ENCODE data around the gene ADAMTS12. TPM values are rescaled to one million over a fixed set of nuclear protein-coding genes. Genes with fewer than 3 reads are reported as not detected.

ADAMTS12 gene
- total and polyA plus RNA-seq, 9 of the 15 experiments (the other 6 are each of a cell fraction or from before 2014, with no cell fraction given): 0.11 TPM; not detected in 8

GRCh38 chr5:33477816-33478215, 414.0 kb downstream of the ADAMTS12 start:
- H3K9ac ChIP-seq (ENCODE audit: insufficient read depth in 1 of 2, low read depth in 2 of 2, low read length in 2 of 2): no peak overlapping the region
- no peak overlapping the region for H3K27ac ChIP-seq (ENCODE audit: extremely low read depth, low read depth, low read length)
- in situ Hi-C loops (cut with MboI) (no loop called here), intact Hi-C loops (cut with micrococcal nuclease) (no loop called here)
- H4K20me1 ChIP-seq (replicated peaks; ENCODE audit: control insufficient read depth, insufficient read depth, low read length): no peaks in the 10 kb centered on the region
- H3K4me1 ChIP-seq (replicated peaks in 1 of 2; ENCODE audit: control insufficient read depth in 2 of 2, insufficient read depth in 2 of 2, low read length in 2 of 2): peaks cover 0 to 19% of the 10 kb centered on the region in 2 experiments; a peak in 2 of 5 replicates
- H3K27me3 ChIP-seq (ENCODE audit: control insufficient read depth in 2 of 2, insufficient read depth in 2 of 2, low read length in 2 of 2): no peaks in the 10 kb centered on the region
- peaks cover 6% of the 10 kb centered on the region for H3K9me3 ChIP-seq (replicated peaks; ENCODE audit: control insufficient read depth, insufficient read depth, low read depth, low read length)
- ChIA-PET CTCF (ENCODE audit: low intra/inter-chr PET ratio) (no interaction called here), POLR2A (interaction anchor here (1.9 to 2.3 kb wide), 2 partner anchors 8 to 10 kb away, joined by 6 to 10 read pairs; no protein-coding TSS in a partner anchor)
- no peak overlapping the region for H3K4me3 ChIP-seq
- H3K36me3 ChIP-seq (ENCODE audit: control insufficient read depth, insufficient read depth, low read length): peaks cover 50% of the 10 kb centered on the region
- no TSS peak for BruUV-seq (replicated peaks)
- DNase-seq (ENCODE audit: extremely low read depth in 1 of 4, low spot score in 3 of 4) (no peak), ATAC-seq (no peak), FAIRE-seq (no peak)
- WGBS (ENCODE audit: insufficient coverage, low coverage, missing lambda C conversion rate): 89% methylated on average over 2 of the region's 2 CpGs
- H3K79me2 ChIP-seq (ENCODE audit: control insufficient read depth, insufficient read depth, low read length): no peaks in the 10 kb centered on the region
- H2AFZ ChIP-seq (ENCODE audit: low read depth, low read length): no peak overlapping the region
- TF ChIP-seq KDM2B (CRISPR knock-in tag; IDR thresholded peaks at IDR 0.05) (no peak), SOX6 (IDR thresholded peaks at IDR 0.05) (no peak), NR0B1 (IDR thresholded peaks at IDR 0.05; ENCODE audit: partially characterized antibody) (no peak), SP2 (IDR thresholded peaks at IDR 0.05; ENCODE audit: extremely low read depth, low read depth, low read length, poor library complexity, severe bottlenecking) (no peak), MAZ (CRISPR knock-in tag; conservative IDR thresholded peaks at IDR 0.05 in 1 of 2, IDR thresholded peaks at IDR 0.05 in 1 of 2) (no peak), SNIP1 (IDR thresholded peaks at IDR 0.05; ENCODE audit: low read depth) (no peak), MXI1 (IDR thresholded peaks at IDR 0.05; ENCODE audit: low read depth, low read length) (no peak), PCBP2 (IDR thresholded peaks at IDR 0.05; ENCODE audit: low read depth, low read length, poor library complexity, severe bottlenecking) (no peak), MEF2D (tag; conservative IDR thresholded peaks at IDR 0.05; ENCODE audit: low read depth) (no peak)
- TF ChIP-seq, protein P1, sequence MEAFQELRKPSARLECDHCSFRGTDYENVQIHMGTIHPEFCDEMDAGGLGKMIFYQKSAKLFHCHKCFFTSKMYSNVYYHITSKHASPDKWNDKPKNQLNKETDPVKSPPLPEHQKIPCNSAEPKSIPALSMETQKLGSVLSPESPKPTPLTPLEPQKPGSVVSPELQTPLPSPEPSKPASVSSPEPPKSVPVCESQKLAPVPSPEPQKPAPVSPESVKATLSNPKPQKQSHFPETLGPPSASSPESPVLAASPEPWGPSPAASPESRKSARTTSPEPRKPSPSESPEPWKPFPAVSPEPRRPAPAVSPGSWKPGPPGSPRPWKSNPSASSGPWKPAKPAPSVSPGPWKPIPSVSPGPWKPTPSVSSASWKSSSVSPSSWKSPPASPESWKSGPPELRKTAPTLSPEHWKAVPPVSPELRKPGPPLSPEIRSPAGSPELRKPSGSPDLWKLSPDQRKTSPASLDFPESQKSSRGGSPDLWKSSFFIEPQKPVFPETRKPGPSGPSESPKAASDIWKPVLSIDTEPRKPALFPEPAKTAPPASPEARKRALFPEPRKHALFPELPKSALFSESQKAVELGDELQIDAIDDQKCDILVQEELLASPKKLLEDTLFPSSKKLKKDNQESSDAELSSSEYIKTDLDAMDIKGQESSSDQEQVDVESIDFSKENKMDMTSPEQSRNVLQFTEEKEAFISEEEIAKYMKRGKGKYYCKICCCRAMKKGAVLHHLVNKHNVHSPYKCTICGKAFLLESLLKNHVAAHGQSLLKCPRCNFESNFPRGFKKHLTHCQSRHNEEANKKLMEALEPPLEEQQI (IDR thresholded peaks at IDR 0.05): no peak
- H3K9me1 ChIP-seq (ENCODE audit: control insufficient read depth, insufficient read depth, low read length): no peaks in the 10 kb centered on the region
- no peak overlapping the region for H3K4me2 ChIP-seq (ENCODE audit: insufficient read depth, low read length)
